Lower lobe of right lung (tissue), 2 donors: ENCODE measurements around the gene C4orf17. TPM values are rescaled to one million over a fixed set of nuclear protein-coding genes. Genes with fewer than 3 reads are reported as not detected.

Experiments used
- ATAC-seq, 2 donors: fragments of 200-7000 bp; cut with Tn5 transposase; one replicate each; pipeline ENCODE4 v1.9.1; 2020 to 2022; ENCODE audit warnings: mild to moderate bottlenecking in 2 of 2, moderate library complexity in 2 of 2
- DNase-seq: peaks from one replicate; pipeline ENCODE4 v3.0.0-alpha.2; 2020
- H3K27ac ChIP-seq: fragments of 200-600 bp; one replicate; pipeline ENCODE4 v1.8.0; 2022
- H3K27me3 ChIP-seq: fragments of 200-600 bp; one replicate; pipeline ENCODE4 v1.8.0; 2022; ENCODE audit warnings: low read depth
- H3K36me3 ChIP-seq: fragments of 200-600 bp; one replicate; pipeline ENCODE4 v1.8.0; 2022; ENCODE audit warnings: mild to moderate bottlenecking
- H3K4me1 ChIP-seq: fragments of 200-600 bp; one replicate; pipeline ENCODE4 v1.8.0; 2022
- H3K4me3 ChIP-seq: fragments of 200-600 bp; one replicate; pipeline ENCODE4 v1.8.0; 2022; ENCODE audit warnings: mild to moderate bottlenecking
- H3K9me3 ChIP-seq: fragments of 200-600 bp; one replicate; pipeline ENCODE4 v1.8.0; 2022
- intact Hi-C: fragments of 100-400 bp; cut with DNase I; formaldehyde crosslinking; loops from one replicate; pipeline ENCODE4 v1.11.0; 2022
- total RNA-seq: library from RNA; stranded (reverse); fragmentation: NEBNext Ultra II Directional; extraction: Animal tissue kit (Norgen Biotek cat#: 25700); gene quantifications from one replicate; pipeline ENCODE4 v1.2.1, GENCODE V29; 2021
- TF ChIP-seq, protein P1 (sequence below): fragments of 200-600 bp; IDR thresholded peaks from one replicate; pipeline ENCODE4 v1.8.0; 2022; ENCODE audit warnings: antibody characterized with exemption, mild to moderate bottlenecking
- donor health status: DM: no; HTN: yes; CAD: no; lungs with severe emphysema.

C4orf17 gene
- total RNA-seq, 1 donor from 2014 or later: not detected

DNA sequence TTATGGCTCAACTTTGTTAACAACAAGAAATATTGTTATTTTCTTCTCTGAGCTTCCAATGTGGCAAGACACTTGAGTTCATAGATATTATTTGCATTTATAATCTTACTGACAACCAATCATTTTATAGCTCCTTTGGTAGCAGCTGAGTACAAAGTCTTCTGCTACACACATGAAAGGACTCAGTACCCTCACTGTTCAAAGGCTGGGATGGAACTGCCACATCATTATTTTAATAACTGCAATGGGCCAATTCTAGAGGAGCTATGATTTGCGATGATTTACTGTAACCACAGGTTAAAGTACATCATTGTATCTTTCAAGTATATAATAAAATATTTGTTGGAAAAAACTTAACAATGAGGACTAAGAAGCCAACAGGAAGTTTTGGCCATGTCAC, 74.7 kb downstream of the C4orf17 start:
- Histone ChIP-seq H3K4me3 (no peak overlapping the region), H3K9me3 (no peaks in the 10 kb centered on the region), H3K4me1 (no peaks in the 10 kb centered on the region), H3K36me3 (no peaks in the 10 kb centered on the region), H3K27me3 (no peaks in the 10 kb centered on the region), H3K27ac (no peak overlapping the region)
- intact Hi-C loops: no loop called here
- TF ChIP-seq, protein P1, sequence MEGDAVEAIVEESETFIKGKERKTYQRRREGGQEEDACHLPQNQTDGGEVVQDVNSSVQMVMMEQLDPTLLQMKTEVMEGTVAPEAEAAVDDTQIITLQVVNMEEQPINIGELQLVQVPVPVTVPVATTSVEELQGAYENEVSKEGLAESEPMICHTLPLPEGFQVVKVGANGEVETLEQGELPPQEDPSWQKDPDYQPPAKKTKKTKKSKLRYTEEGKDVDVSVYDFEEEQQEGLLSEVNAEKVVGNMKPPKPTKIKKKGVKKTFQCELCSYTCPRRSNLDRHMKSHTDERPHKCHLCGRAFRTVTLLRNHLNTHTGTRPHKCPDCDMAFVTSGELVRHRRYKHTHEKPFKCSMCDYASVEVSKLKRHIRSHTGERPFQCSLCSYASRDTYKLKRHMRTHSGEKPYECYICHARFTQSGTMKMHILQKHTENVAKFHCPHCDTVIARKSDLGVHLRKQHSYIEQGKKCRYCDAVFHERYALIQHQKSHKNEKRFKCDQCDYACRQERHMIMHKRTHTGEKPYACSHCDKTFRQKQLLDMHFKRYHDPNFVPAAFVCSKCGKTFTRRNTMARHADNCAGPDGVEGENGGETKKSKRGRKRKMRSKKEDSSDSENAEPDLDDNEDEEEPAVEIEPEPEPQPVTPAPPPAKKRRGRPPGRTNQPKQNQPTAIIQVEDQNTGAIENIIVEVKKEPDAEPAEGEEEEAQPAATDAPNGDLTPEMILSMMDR: no peak
- ATAC-seq (no peak), DNase-seq (no peak)

DNA sequence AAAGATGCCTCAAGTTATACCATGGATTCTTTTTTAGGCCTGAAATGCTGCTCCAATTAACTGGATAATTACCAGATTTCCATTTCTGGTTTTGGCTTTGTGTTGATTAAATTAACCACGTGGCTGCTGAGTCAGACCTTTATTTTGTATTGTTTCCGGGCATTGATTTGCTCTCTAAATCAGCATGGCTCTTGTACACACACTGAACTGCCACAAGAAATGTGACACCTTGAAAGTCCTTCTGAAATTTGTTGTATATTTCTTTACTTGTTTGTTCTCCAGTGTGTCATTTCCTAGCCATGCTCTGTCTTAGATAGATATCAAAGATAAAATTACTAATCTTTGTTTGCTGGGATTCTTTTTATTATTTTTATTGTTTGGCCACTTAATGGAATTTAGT, 75.5 kb downstream of the C4orf17 start:
- Histone ChIP-seq H3K27ac (no peak overlapping the region), H3K4me3 (no peak overlapping the region), H3K36me3 (no peaks in the 10 kb centered on the region), H3K27me3 (no peaks in the 10 kb centered on the region), H3K4me1 (no peaks in the 10 kb centered on the region), H3K9me3 (no peaks in the 10 kb centered on the region)
- no peak for DNase-seq
- intact Hi-C loops: no loop called here
- TF ChIP-seq, protein P1: no peak
- no peak for ATAC-seq

DNA sequence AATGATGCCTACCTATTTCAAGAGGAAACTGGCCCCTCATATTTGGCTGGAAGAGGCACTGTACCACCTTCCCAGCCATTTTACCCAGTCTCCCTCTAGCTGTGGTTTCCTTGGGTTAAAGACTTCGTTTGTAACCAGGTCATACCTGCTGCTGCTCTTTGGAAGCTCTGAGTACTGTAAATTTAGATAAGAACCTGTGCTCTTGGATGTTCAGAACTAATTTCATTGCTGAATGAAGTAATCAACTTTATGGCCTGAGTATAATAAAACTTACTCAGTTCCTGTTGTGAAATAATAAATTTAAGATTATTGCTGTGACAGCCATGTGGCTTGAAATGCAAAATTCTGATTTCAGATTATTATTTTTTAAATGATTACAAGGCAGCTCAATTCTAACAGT, 76.0 kb downstream of the C4orf17 start:
- Histone ChIP-seq H3K4me1 (no peaks in the 10 kb centered on the region), H3K4me3 (no peak overlapping the region), H3K9me3 (no peaks in the 10 kb centered on the region), H3K27ac (no peak overlapping the region), H3K36me3 (no peaks in the 10 kb centered on the region), H3K27me3 (no peaks in the 10 kb centered on the region)
- DNase-seq (no peak), ATAC-seq (no peak)
- intact Hi-C loops: no loop called here
- TF ChIP-seq, protein P1: no peak

DNA sequence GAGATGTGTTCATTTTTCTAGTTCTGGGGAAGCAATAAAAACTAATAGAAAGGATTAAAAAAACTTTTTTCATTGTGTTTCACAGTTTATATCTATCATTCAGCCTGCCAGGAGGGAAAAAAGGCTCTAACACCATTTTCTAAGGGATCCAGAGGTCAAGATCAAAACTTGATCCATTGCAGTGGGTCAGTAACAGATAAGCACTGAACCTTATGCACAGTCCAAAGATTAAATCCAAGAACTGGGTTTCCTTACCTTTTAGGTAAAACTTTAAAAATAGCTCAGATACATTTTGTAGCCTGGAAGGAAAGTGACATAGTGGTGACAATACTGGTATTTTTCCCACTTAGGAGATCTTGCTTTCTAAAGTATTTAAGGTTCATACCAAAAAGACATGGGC, 76.5 kb downstream of the C4orf17 start:
- Histone ChIP-seq H3K9me3 (no peaks in the 10 kb centered on the region), H3K4me1 (no peaks in the 10 kb centered on the region), H3K27me3 (no peaks in the 10 kb centered on the region), H3K4me3 (no peak overlapping the region), H3K36me3 (no peaks in the 10 kb centered on the region), H3K27ac (no peak overlapping the region)
- DNase-seq (no peak), ATAC-seq (no peak)
- intact Hi-C loops: no loop called here
- TF ChIP-seq, protein P1: no peak

DNA sequence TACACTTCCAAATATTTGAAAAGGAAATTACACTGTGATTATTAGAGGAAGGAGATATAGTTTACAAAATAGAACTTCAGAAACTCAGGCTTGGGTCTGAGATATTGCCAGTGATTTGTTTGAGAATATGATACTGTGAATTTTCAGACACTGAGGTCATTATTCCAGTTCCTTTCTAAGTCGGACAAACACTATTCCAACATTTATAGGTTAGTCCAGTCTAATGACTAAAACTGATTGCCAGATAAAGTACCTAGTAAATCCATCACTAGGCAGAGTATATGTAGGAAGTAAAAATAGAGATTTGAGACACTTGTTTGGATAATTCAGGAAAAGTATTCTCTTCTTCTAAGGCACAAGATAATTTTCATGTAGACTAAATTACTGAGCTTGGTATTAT, 77.0 kb downstream of the C4orf17 start:
- Histone ChIP-seq H3K4me3 (no peak overlapping the region), H3K27me3 (no peaks in the 10 kb centered on the region), H3K27ac (no peak overlapping the region), H3K9me3 (no peaks in the 10 kb centered on the region), H3K4me1 (no peaks in the 10 kb centered on the region), H3K36me3 (no peaks in the 10 kb centered on the region)
- intact Hi-C loops: no loop called here
- DNase-seq (no peak), ATAC-seq (no peak)
- TF ChIP-seq, protein P1: no peak

DNA sequence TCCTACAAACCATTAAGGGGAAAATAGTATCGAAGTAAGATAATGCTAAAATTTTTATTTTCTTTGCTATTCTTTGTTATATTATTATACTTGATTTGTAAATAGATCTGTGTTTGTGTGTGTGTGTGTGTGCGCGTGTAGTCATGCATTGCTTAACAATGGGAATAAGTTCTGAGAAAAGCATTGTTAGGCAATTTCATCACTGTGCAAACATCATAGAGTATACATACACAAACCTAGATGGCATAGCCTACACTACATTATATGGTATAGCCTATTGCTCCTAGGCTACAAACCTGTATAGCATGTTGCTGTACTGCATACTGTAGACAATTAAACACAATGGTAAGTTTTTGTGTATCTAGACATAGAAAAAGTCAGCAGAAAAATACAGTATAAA, 80.9 kb downstream of the C4orf17 start:
- Histone ChIP-seq H3K27ac (no peak overlapping the region), H3K27me3 (no peaks in the 10 kb centered on the region), H3K36me3 (no peaks in the 10 kb centered on the region), H3K9me3 (no peaks in the 10 kb centered on the region), H3K4me3 (no peak overlapping the region), H3K4me1 (no peaks in the 10 kb centered on the region)
- no peak for ATAC-seq
- no peak for DNase-seq
- intact Hi-C loops: no loop called here
- TF ChIP-seq, protein P1: no peak
